Stimulated activated CD4-positive, alpha-beta T cell treated with anti-CD3 and anti-CD28 coated beads, TNF-alpha, amount 100 ng/mL, for 1 hour (primary cell): ENCODE data around the gene IRAG1.

ENCODE experiments used
- DNase-seq, 3 donors: peaks; one replicate each; pipeline ENCODE4 v3.0.0-alpha.2; 2020; ENCODE audit warnings: low read depth in 3 of 3, low spot score in 1 of 3

The IRAG1 gene

GRCh38 chr11:10648871-10649270 is 44.7 kb downstream of the IRAG1 start:
- no peak for DNase-seq

- no peak for DNase-seq
Observed at GRCh38 chr11:10646681-10647355, 46.7 kb downstream of the IRAG1 start.

- no peak for DNase-seq
Observed at GRCh38 chr11:10646005-10646404, 47.5 kb downstream of the IRAG1 start.

GRCh38 chr11:10645212-10645795 is 48.3 kb downstream of the IRAG1 start:
- DNase-seq = no peak
